BJ (cell line): Measurements from ENCODE around the gene DOCK3. TPM values are rescaled to one million over a fixed set of nuclear protein-coding genes. Genes with fewer than 3 reads are reported as not detected.

Experiments used
- CTCF ChIA-PET: fragments of 350-600 bp; formaldehyde crosslinking; extraction: SDS; loops from one replicate; lab custom pipeline; 2021; ENCODE audit warnings: antibody characterized with exemption, inconsistent platforms; lab: Yijun Ruan, JAX
- POLR2A ChIA-PET: fragments of 300-600 bp; sonication (Branson Sonifier 250); formaldehyde crosslinking; extraction: SDS; loops from one replicate; lab custom pipeline; 2021; ENCODE audit warnings: antibody characterized with exemption; lab: Charles Lee
- DNase-seq: peaks from one replicate; pipeline ENCODE4 v3.0.0-alpha.2; 2011; ENCODE audit warnings: low read depth
- H3K27me3 ChIP-seq: 2 replicates; pipeline ENCODE4 v1.6.0; 2011; ENCODE audit warnings: low read length; ENCODE audit not compliant: control insufficient read depth, insufficient read depth
- H3K36me3 ChIP-seq: 2 replicates; pipeline ENCODE4 v1.5.1; 2011; ENCODE audit warnings: low read length; ENCODE audit not compliant: control insufficient read depth, insufficient read depth
- H3K4me3 ChIP-seq: 2 replicates; pipeline ENCODE4 v1.5.1; 2011; ENCODE audit warnings: low read depth, mild to moderate bottlenecking, control low read depth, low read length
- CTCF ChIP-seq: IDR thresholded peaks from 2 replicates; pipeline ENCODE4 v1.5.1; 2011; ENCODE audit warnings: low read depth, mild to moderate bottlenecking, control low read depth, inconsistent platforms, low read length, moderate library complexity; ENCODE audit not compliant: insufficient read depth
- polyA plus RNA-seq: library from polyadenylated mRNA; depleted of rRNA; stranded (reverse); fragments of >200 nt; gene quantifications from 2 replicates; pipeline ENCODE4 v1.2.3, GENCODE V29; 2011

The DOCK3 gene
- polyA plus RNA-seq, 1 experiment, result 0.09 TPM

- peaks cover 26% of the 10 kb centered on the region for H3K36me3 ChIP-seq
Measured at GRCh38 chr3:51396401-51396800, 721.7 kb downstream of the DOCK3 start.

GRCh38 chr3:51397392-51397791 is 722.7 kb downstream of the DOCK3 start:
- ChIA-PET POLR2A (interaction anchor here (0.6 kb wide), 1 partner anchor 11 kb away, joined by 5 read pairs; no protein-coding TSS in a partner anchor), CTCF (interaction anchor here (2.3 kb wide), 1 partner anchor 8 kb away, joined by 9 read pairs; no protein-coding TSS in a partner anchor)
- Histone ChIP-seq H3K27me3 (no peaks in the 10 kb centered on the region), H3K4me3 (no peak overlapping the region), H3K36me3 (peaks cover 25% of the 10 kb centered on the region)
- DNase-seq, result no peak
- no peak for TF ChIP-seq CTCF

More at GRCh38 chr3:51396401-51396800, 721.7 kb downstream of the DOCK3 start:
- no peak for TF ChIP-seq CTCF
- no peak overlapping the region for H3K4me3 ChIP-seq
- DNase-seq, result no peak
- POLR2A ChIA-PET, result interaction anchor here (0.6 kb wide), 1 partner anchor 146 kb away, joined by 4 read pairs; no protein-coding TSS in a partner anchor
- H3K27me3 ChIP-seq, result no peaks in the 10 kb centered on the region
- CTCF ChIA-PET, result interaction anchor here (0.8 kb wide), 1 partner anchor 38 kb away, joined by 3 read pairs; no protein-coding TSS in a partner anchor

GRCh38 chr3:51398595-51399310 is 724.0 kb downstream of the DOCK3 start:
- no peak overlapping the region for H3K4me3 ChIP-seq
- ChIA-PET POLR2A (no interaction called here), CTCF (interaction anchor here (0.9 to 2.3 kb wide), 3 partner anchors 9 to 72 kb away, joined by 3 to 9 read pairs (median 3); no protein-coding TSS in a partner anchor)
- H3K27me3 ChIP-seq, result no peaks in the 10 kb centered on the region
- TF ChIP-seq CTCF, result no peak
- DNase-seq, result no peak
- peaks cover 17% of the 10 kb centered on the region for H3K36me3 ChIP-seq

GRCh38 chr3:51400166-51400565 is 725.4 kb downstream of the DOCK3 start:
- peaks cover 13% of the 10 kb centered on the region for H3K36me3 ChIP-seq
- CTCF ChIA-PET, result interaction anchor here (2.1 kb wide), 1 partner anchor 11 kb away, joined by 6 read pairs; no protein-coding TSS in a partner anchor

More at GRCh38 chr3:51400166-51400565, 725.4 kb downstream of the DOCK3 start:
- Histone ChIP-seq H3K4me3 (no peak overlapping the region), H3K27me3 (no peaks in the 10 kb centered on the region)
- POLR2A ChIA-PET, result no interaction called here
- DNase-seq, result no peak
- no peak for TF ChIP-seq CTCF
